CD4-positive, alpha-beta T cell treated with Interleukin-4 for 1 hour (primary cell): Measurements from ENCODE around the gene NR1H2.
A peak's percentile ranks its signal among the peaks of the same experiment; 100 is the strongest.
"Not testable (repeated sequence)": the region's sequence is repeated elsewhere in the genome, so short reads cannot be mapped to it uniquely, and the experiment has no call there.

Experiments used
- DNase-seq, 2 donors: peaks; one replicate each; pipeline ENCODE4 v3.0.0-alpha.2; 2020 to 2022

The NR1H2 gene

DNA sequence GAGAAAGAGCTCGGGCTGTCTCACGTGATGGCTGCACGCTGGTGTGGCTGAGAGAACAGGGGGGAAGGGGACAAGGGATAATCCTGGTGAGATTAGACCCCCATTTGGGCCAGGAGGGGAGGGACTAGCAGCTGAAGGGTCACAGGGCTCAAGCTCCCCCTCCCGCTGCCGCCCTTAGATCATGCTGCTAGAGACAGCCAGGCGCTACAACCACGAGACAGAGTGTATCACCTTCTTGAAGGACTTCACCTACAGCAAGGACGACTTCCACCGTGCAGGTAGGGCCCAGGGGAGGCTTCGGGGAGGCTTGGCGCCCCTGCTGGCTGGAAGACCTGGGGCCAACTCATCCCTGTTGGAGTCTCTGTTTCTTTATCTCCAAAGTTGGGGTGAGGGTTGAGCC, 3.3 kb downstream of the NR1H2 start:
- DNase-seq = no peak

DNA sequence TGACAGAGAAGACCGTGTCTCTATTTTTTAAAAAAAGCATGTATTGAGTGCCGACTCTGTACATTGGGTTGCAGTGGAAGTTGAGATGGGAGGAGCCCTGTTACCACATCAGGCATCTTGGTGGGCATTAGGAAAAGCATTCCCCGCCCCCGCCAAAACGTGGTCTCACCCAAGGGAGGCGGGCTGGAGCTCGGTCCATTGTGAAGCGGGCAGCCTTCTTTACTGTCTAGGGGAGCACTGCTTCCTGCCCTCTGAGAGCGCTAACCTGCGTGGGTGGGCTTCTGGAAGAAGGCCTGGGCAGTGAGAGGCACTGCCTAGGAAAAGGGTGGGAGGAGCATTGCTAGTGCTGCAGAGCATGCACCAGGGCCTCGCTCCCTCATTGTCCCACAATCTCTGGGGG, 3.9 kb downstream of the NR1H2 start:
- DNase-seq = no peak

DNA sequence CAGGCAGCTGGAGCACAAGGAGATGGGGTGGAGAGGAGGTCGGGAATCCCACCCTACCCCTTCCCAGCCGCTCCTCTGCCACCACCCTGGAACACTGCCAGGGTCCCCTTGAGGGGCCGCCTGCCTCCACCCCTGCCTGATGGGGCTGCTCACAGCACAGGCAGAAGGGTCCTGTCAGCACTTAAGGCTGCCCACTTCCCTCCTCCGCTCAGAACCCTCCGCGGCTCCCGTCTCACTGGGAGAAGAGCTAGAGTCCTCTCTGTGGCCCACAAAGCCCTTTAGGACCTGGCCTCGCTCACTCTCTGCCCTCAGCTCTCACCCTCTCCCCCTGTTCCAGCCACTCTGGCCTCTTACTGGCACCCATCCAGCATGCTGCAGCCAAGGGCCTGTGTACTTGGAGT, 4.5 kb downstream of the NR1H2 start:
- DNase-seq = no peak

- no peak for DNase-seq
Observed at GRCh38 chr19:50381881-50382729, 5.8 kb downstream of the NR1H2 start.

DNA sequence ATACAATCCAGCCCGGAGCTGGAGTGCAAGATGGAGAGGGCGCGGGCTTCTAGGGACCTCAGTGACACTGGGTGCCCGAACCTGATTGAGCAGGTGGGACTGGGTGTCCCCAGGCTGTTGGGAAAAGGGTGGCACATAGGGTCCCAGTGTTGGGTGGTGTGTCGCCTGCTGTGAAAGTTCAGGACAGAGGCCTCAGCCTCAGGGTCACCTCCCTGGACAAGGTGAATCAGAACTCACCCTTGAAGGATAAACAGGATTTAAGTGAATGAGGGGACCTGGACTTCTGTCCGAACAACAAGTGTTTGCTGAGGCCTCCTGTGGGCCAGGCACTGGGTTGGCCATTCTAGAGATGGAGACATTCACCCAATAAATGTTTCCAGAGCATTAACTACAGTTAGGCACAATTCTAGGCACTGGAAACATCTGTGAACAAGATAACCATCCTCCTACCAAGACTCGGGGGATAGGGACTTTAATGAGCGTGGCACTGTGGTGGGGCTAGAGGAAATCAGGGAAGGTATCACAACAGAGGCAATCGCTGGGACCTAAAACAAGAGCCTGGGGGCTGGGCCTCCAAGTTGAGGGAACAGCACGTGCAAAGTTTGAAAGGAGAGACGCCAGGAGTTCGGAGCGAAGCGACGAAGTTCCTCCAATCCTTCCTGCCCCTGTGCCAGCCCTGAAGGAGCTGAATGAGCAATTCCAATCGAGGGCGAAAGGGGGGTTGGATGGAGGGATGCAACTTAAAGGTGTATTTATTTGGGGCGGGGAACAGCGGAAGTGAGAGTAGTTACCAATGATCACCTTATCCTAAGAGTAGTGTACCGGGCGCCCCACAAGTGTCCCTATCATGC, 7.0 kb downstream of the NR1H2 start:
- no peak for DNase-seq

DNA sequence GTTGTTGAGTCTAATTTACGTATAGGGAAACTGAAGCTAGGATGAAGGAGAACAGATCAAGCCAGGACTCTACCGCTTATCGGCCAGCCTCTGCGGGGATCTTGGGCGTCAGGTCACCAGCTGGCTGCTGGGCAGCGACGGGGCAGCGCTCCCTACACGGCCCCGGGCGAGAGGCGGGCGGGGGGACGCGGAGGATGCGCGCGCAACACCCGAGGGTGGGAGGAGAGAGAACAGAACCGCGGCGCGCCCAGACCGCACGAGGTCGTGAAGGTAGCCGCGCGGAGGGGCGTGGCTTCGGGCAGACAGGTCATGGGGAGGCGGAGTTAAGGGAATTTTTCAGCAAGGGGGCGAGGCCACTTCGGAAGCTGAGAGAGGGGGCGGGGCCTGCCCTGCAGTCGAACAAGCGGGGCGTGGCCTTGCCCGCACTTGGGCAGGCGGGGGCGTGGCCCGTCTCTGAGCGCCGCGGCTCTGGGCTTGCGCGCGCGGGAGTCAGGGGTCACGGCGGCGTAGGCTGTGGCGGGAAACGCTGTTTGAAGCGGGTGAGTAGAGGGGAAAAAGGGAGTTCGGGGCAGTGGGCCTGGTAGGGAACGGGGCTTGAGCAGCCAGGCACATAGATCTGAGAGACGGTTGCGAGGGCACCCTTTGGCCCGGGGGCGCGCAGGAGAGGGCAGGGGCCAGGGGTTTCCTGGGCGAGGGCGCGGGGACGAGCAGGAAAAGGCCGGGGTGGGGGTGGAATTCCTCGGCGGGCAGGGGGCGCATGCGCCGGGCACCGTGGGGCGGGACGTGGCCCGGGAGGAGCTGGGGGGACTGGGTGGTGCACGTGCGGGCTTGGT, 7.8 kb downstream of the NR1H2 start, which contains the start of gene POLD1:
TSS of gene POLD1 (plus strand) at position 496 of the 833 bp plus-strand sequence. CDS start 14,505 bp downstream, outside the sequence.
- peak; percentile 99 for DNase-seq

- no peak for DNase-seq
Observed at GRCh38 chr19:50384685-50385535, 8.7 kb downstream of the NR1H2 start.

- DNase-seq = peak in 1 of 2 donors; percentile 53
Observed at GRCh38 chr19:50387176-50387867, 11.1 kb downstream of the NR1H2 start.

DNA sequence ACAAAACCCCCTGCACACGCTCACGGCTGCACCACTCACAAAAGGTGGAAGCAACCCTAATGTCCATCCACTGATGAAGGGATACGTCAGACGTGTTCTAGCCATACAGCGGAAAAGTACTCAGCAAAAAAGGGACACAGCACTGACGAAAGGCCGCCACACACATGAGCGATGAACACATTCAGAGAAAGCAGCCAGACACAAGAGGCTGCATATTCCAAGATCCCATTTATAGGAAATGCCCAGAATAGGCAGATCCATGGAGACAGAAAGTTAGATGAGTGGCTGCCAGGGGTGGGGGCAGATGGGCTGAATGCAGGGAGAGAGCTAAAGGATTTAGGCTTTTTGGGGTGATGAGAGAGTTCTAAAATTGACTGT, 11.6 kb downstream of the NR1H2 start:
- no peak for DNase-seq

- DNase-seq = not testable (repeated sequence)
Observed at GRCh38 chr19:50390295-50390694, 14.0 kb downstream of the NR1H2 start.

DNA sequence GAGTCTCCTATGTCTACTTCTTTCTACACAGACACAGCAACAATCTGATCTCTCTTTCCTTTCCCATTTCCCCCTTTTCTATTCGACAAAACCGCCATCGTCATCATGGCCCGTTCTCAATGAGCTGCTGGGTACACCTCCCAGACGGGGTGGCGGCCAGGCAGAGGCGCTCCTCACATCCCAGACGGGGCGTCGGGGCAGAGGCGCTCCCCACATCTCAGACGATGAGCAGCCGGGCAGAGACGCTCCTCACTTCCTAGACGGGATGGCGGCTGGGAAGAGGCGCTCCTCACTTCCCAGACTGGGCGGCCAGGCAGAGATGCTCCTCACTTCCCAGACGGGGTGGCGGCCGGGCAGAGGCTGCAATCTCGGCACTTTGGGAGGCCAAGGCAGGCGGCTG, 14.7 kb downstream of the NR1H2 start:
- DNase-seq = not testable (repeated sequence)

DNA sequence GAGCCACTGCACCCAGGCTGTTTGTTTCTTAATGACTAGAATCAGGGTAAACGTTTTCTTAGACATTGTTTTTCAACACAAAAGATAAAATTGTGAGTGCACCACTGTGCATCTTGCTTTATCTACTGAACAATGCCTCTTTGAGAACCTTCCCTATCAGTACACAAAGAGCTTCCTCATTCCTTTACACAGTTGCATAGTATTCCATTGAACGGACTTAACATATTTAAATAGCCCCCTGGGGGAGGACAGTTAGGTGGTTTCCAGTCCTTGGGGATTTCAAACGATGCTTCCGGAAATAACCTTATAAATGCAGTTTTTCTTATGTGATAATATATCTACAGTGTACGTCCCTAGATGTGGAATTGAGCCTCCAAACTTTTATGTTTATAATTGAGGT, 16.5 kb downstream of the NR1H2 start:
- DNase-seq = no peak

GRCh38 chr19:50393589-50393988, 17.3 kb downstream of the NR1H2 start:
- DNase-seq = no peak

GRCh38 chr19:50394017-50394416, 17.8 kb downstream of the NR1H2 start:
- no peak for DNase-seq

DNA sequence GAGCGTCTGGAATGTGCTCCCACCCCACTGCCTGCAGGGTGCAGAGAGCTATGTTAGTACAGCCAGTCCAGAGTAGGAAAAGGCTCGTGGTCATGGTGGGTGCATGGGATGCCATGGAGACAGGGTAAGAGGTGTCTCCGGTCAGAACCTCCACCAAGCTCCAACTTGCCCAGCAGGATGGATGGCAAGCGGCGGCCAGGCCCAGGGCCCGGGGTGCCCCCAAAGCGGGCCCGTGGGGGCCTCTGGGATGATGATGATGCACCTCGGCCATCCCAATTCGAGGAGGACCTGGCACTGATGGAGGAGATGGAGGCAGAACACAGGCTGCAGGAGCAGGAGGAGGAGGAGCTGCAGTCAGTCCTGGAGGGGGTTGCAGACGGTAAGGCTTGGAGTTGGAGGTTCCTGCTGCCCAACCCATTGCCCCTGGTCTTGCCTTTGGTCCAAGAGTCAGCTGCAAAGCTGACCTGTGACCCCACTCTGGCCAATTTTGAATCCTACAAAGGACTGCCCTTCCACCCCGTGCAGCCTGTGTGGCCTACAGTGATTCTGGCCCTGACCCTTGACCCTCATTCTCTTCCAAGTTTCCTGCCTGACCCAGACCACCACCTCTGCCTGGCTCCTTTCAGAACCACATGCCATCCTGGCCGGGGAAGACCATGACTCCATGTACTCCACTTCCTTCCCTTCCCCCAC, 22.6 kb downstream of the NR1H2 start:
- no peak for DNase-seq

- no peak for DNase-seq
Observed at GRCh38 chr19:50399368-50399745, 23.1 kb downstream of the NR1H2 start.

- no peak for DNase-seq
Observed at GRCh38 chr19:50401605-50402450, 25.6 kb downstream of the NR1H2 start.

DNA sequence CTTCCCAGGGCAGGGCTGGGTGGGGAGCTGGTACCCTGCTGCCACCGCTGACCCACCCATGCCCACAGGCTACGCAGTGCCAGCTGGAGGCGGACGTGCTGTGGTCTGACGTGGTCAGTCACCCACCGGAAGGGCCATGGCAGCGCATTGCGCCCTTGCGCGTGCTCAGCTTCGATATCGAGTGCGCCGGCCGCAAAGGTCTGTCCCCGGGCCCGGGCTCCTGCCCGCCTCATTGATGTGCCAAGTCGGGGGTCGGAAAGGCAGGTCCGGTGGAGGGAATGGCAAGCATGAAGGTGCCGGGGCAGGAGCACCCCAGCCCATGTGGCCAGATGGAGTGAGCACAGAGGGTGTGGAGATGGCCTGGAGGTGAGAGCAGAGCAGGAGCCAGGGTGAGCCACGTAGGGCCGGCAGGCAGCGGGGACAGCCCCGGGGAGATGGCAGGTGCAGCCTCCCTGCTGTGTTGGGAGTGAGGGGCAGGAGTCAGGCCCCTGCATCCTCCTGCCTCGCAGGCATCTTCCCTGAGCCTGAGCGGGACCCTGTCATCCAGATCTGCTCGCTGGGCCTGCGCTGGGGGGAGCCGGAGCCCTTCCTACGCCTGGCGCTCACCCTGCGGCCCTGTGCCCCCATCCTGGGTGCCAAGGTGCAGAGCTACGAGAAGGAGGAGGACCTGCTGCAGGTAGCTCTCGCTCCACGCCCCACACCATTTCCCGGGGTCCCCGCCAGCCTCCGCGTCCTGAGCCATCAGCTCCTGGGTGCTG, 26.5 kb downstream of the NR1H2 start:
- no peak for DNase-seq
